ENCODE measurements around the gene CD81.

The CD81 gene

DNA sequence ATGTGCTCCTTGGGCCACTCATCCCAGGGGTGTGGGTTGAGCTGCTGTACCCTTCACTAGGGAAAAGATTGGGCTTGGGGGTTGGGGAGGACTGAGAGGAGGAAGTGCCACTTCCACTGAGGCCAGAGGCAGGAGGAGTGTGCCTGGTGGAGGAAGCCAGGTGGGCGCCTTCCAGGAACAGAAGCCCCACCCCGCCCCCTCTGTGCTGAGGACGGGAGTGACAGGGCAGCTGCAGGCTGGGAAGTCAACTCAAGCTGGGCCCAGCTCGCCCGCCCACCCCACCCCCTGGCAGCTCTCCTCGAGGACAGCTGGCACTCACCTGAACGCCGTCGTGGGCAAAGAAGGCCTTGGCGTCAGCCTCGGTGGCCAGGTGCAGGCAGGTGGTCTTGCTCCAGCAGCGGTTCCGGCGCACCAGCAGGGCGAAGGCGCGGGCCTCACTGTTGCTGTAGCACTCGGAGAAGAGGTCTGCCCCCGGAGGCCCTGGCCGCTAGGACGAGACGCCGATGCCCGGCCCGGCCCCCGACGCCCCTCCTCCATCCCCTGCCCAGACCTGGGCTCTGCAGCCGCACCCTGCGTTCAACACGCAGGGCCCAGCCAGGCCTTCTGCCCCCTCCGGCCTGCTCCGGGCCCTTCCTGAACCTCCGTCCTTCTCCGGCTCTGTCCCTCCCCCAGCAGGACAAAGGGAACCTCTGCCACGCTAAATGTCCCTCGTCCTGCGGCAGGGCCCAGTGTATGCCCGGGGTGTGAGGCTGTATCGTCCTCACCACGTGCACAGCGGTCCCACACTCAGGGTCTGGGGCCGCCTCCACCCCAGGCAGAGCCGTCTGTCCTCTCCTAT lies 36.9 kb downstream of the CD81 start:
- H3K27ac ChIP-seq (ENCODE audit: poor library complexity, severe bottlenecking): no peak overlapping the region
- no peak for DNase-seq (ENCODE audit: low spot score)
- TF ChIP-seq, protein P1, sequence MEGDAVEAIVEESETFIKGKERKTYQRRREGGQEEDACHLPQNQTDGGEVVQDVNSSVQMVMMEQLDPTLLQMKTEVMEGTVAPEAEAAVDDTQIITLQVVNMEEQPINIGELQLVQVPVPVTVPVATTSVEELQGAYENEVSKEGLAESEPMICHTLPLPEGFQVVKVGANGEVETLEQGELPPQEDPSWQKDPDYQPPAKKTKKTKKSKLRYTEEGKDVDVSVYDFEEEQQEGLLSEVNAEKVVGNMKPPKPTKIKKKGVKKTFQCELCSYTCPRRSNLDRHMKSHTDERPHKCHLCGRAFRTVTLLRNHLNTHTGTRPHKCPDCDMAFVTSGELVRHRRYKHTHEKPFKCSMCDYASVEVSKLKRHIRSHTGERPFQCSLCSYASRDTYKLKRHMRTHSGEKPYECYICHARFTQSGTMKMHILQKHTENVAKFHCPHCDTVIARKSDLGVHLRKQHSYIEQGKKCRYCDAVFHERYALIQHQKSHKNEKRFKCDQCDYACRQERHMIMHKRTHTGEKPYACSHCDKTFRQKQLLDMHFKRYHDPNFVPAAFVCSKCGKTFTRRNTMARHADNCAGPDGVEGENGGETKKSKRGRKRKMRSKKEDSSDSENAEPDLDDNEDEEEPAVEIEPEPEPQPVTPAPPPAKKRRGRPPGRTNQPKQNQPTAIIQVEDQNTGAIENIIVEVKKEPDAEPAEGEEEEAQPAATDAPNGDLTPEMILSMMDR (IDR thresholded peaks at IDR 0.05; ENCODE audit: poor library complexity, severe bottlenecking): no peak
- ATAC-seq (ENCODE audit: low read depth): no peak
- no peaks in the 10 kb centered on the region for H3K9me3 ChIP-seq (ENCODE audit: severe bottlenecking)
- no peaks in the 10 kb centered on the region for H3K4me1 ChIP-seq (ENCODE audit: insufficient read depth, poor library complexity, severe bottlenecking)
- no peak overlapping the region for H3K4me3 ChIP-seq (ENCODE audit: severe bottlenecking)
- no peaks in the 10 kb centered on the region for H3K27me3 ChIP-seq (ENCODE audit: insufficient read depth, poor library complexity, severe bottlenecking)
- H3K36me3 ChIP-seq (ENCODE audit: low read depth): no peaks in the 10 kb centered on the region

- no peaks in the 10 kb centered on the region for H3K4me1 ChIP-seq (ENCODE audit: insufficient read depth, poor library complexity, severe bottlenecking)
- no peaks in the 10 kb centered on the region for H3K27me3 ChIP-seq (ENCODE audit: insufficient read depth, poor library complexity, severe bottlenecking)
- ATAC-seq (ENCODE audit: low read depth) (no peak), DNase-seq (ENCODE audit: low spot score) (no peak)
- TF ChIP-seq, protein P1 (IDR thresholded peaks at IDR 0.05; ENCODE audit: poor library complexity, severe bottlenecking): no peak
- no peaks in the 10 kb centered on the region for H3K9me3 ChIP-seq (ENCODE audit: severe bottlenecking)
- no peak overlapping the region for H3K4me3 ChIP-seq (ENCODE audit: severe bottlenecking)
- H3K27ac ChIP-seq (ENCODE audit: poor library complexity, severe bottlenecking): no peak overlapping the region
- H3K36me3 ChIP-seq (ENCODE audit: low read depth): no peaks in the 10 kb centered on the region
Measured at GRCh38 chr11:2414616-2415015, 37.5 kb downstream of the CD81 start.

DNA sequence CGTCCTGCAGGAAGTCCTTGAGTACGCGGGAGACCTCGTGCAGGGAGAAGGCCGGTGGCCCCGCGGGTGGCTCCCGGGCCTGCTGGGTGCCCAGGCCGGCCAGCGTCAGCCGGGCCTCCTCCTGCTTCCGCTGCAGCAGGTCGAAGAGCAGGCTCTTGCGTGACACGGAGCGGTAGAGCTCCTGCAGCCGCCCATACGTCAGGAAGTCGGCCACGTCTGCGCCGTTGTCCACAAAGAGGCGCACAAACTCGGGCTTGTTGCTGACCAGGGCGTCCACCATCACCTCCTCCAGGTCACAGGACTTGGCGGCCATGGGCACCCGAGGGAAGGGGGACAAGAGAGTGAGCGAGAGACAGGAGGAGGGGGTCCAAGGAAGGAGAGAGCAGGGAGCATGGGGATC lies 38.1 kb downstream of the CD81 start:
- no peaks in the 10 kb centered on the region for H3K36me3 ChIP-seq (ENCODE audit: low read depth)
- no peak overlapping the region for H3K4me3 ChIP-seq (ENCODE audit: severe bottlenecking)
- H3K4me1 ChIP-seq (ENCODE audit: insufficient read depth, poor library complexity, severe bottlenecking): no peaks in the 10 kb centered on the region

GRCh38 chr11:2415601-2416380 lies 38.7 kb downstream of the CD81 start:
- TF ChIP-seq, protein P1 (IDR thresholded peaks at IDR 0.05; ENCODE audit: poor library complexity, severe bottlenecking): no peak
- Histone ChIP-seq H3K27me3 (ENCODE audit: insufficient read depth, poor library complexity, severe bottlenecking) (no peaks in the 10 kb centered on the region), H3K9me3 (ENCODE audit: severe bottlenecking) (no peaks in the 10 kb centered on the region), H3K4me1 (ENCODE audit: insufficient read depth, poor library complexity, severe bottlenecking) (no peaks in the 10 kb centered on the region), H3K36me3 (ENCODE audit: low read depth) (no peaks in the 10 kb centered on the region), H3K27ac (ENCODE audit: poor library complexity, severe bottlenecking) (no peak overlapping the region), H3K4me3 (ENCODE audit: severe bottlenecking) (no peak overlapping the region)
- DNase-seq (ENCODE audit: low spot score) (no peak), ATAC-seq (ENCODE audit: low read depth) (no peak)

More for the DNA sequence above, 38.1 kb downstream of the CD81 start:
- no peaks in the 10 kb centered on the region for H3K9me3 ChIP-seq (ENCODE audit: severe bottlenecking)
- ATAC-seq (ENCODE audit: low read depth): no peak
- DNase-seq (ENCODE audit: low spot score): no peak
- no peak overlapping the region for H3K27ac ChIP-seq (ENCODE audit: poor library complexity, severe bottlenecking)
- no peaks in the 10 kb centered on the region for H3K27me3 ChIP-seq (ENCODE audit: insufficient read depth, poor library complexity, severe bottlenecking)
- TF ChIP-seq, protein P1 (IDR thresholded peaks at IDR 0.05; ENCODE audit: poor library complexity, severe bottlenecking): no peak

All from RWPE2 (cell line).